GM23248 (cell line): ENCODE results near the gene SEC14L5.

Experiments used
- EZH2 ChIP-seq: fragments of 200-600 bp; sonication (generic); IDR thresholded peaks from 2 replicates; pipeline ENCODE4 v1.6.1; 2018; ENCODE audit warnings: antibody characterized with exemption, mild to moderate bottlenecking; ENCODE audit not compliant: insufficient read depth, poor library complexity, severe bottlenecking
- EZH2phosphoT487 ChIP-seq: fragments of 200-600 bp; sonication (generic); IDR thresholded peaks from 2 replicates; pipeline ENCODE4 v1.6.1; 2018; ENCODE audit warnings: antibody characterized with exemption, moderate library complexity, mild to moderate bottlenecking, low read depth; ENCODE audit not compliant: insufficient read depth

GRCh38 chr16:4944333-4945281 is 13.5 kb upstream of the SEC14L5 start:
- TF ChIP-seq EZH2phosphoT487, result no peak
- no peak for TF ChIP-seq EZH2
